Ramos (cell line): ENCODE data around the gene PRKG1.

Experiments
- in situ Hi-C: fragments of 300-500 bp; cut with MboI; formaldehyde crosslinking; loops from one replicate; pipeline ENCODE4 v1.14.3; 2022; ENCODE audit warnings: low sequenced_read_pairs; ENCODE audit not compliant: unreplicated experiment

Gene PRKG1

DNA sequence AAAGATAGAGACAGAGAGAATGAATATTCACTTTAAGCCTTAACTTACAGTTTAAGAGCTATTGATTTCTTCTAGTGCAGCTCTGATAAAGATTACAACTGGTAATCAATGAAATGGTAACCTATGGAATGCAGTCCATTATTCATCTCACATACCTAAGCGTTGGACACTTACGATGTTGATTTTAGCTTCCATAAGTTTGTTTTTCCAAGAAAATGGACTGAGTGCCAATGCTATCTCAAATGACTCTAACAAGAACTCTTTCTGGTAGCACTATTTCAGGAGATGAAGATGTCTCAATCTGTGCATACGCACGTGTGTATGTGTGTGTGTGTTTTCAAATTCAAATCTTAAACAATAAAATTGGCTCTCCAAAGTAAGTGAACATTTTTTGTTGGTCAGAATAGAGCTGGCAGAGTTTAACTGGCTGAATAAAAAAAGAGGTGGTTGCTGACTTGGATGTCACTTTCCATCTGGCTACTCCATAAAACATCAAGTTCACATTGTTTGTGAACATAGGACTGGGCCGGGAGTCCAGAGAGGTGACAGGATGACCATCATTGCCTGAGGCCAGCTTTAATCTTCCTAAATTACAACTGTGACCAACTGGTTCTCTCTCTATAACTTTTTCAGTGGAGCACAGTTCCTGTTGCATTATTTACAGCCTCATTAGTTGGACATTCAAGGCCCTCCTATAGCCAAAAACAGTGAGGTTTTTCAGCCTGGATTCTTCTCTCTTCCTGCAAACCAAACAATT is 732.0 kb downstream of the PRKG1 start:
- in situ Hi-C loops: no loop called here

DNA sequence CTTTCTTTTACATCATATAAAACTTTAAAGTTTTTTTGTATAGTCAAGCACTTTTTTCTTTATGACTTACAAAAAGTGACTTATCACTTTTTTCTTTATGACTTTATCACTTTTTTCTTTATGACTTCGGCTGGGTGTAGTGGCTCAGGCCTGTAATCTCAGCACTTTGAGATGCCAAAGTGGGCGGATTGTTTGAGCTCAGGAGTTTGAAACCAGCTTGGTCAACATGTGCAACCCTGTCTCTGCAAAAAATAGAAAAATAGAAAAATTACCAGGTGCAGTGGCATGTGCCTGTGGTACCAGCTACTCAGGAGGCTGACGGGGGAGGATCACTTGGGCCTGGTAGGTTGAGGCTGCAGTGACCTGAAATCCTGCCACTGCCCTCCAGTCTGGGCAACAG is 733.9 kb downstream of the PRKG1 start:
- in situ Hi-C loops: no loop called here

DNA sequence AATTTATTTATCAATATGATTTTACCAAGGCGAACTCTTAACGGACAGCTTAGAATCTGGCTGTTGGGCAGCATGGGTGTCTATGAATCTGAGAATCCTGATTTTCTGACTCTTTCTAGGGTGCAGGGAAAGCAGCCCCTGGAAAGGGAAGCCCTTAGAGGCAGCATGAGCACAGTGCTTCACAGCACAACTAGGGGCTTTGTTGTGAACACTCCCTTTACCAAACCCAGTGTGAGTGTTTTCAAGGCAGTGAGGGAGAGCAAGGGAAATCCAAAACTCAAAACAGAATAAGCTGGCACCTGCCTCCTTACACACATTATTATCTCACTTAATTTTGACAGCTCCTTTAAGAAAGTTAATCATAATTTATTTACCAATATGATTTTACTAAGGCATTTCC is 741.4 kb downstream of the PRKG1 start:
- in situ Hi-C loops: no loop called here

DNA sequence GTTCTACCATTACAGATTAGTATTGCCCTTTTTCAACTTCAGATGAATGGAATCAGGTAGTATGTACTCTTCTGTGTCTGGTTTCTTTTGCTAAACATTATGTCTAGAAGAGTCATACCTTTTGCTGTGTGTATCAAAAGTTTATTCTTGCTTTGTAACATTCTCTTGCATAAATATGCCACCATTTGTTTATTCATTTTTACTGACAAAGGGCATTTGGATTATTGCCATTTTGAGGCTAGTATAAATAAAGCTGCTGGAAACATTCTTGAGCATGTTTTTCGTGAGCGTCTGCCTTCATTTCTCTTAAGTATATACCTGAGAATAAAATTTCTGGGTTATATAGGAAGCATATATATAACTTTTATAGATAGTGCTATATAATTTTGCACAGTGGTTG is 746.8 kb downstream of the PRKG1 start:
- in situ Hi-C loops: no loop called here

DNA sequence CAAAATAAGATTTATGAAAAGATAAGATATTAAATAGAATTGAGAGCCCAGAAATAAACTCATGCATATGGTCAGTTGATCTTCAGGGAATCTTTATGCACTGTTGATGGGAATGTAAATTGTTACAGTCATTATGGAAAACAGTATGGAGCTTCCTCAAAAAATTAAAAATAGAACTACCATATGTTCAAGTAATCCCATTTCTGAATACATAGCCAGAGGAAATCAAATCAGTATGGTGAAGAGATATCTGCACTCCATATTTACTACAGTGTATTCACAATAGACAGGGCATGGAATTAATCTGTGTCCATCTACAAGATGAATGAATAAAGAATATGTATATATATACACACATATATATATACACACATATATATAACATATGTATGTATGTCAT is 747.5 kb downstream of the PRKG1 start:
- in situ Hi-C loops: no loop called here

DNA sequence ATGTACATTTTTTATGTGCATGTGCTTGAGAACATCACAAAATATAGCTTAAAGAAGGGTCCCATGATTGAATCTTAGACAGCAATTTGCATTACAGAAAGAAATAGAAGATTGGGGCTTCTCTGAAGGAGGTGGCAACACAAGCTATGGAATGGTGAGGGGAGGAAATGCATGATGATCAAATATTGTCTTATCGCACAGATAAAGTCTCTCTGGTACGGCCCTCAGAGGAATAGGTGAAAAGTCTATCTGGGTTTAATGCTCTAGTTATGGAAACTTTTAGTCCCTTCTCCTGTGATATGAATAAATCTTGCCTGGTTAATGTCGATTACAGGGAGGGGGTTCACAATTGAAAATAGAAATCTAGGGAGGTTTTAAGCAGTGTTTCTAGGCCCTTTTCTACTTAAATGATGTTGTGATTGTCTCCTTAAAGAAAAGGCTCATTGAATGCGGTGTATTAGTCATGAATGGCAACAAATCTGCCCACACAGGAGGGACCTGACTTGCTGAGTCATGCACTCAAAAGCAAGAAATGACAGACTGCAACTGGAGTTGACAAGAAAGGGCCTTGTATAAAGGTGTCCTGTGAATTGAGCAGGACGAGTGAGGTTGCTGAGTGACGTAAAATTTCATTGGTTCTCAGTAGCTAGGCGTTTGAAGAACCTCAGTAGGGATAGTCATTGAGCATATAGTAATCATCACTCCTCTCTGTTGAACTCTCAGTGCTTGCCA is 758.5 kb downstream of the PRKG1 start:
- in situ Hi-C loops: no loop called here

DNA sequence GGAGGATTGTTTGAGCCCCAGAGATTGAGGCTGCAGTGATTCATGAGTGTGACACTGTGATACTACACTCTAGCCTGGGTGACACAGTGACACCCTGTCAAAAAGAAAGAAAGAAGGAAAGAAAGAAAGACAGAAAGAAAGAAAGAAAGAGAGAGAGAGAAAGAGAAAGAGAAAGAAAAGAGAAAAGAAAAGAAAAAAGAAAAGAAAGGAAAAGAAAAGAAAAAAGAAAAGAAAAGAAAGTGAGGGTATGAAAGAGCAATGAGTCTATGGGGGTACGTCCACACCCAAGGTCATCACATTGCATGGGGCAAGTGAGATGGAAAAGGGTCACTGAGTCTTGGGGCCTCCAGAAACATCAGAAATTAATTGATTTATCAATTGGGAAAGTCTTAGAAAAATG is 760.3 kb downstream of the PRKG1 start:
- in situ Hi-C loops: no loop called here

DNA sequence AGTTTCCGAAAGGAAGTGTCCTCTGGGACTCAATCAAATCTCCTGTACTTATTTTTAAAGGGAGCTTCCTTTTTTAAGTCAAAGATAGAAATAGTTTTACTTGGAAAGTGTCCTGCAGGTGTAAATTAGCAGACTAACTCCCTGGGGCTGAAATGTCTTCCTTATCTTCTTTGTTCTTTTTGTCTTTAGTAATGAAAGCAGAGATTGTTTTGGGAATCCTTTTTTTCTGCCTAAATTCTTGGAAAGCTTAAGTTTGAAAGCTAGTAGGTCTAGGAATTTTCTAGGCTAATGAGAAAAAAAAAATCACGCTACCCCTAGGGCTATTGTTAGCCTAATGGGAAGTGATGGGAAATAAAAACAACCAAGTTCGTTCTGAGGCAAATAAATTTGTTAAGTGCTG is 764.2 kb downstream of the PRKG1 start:
- in situ Hi-C loops: no loop called here

DNA sequence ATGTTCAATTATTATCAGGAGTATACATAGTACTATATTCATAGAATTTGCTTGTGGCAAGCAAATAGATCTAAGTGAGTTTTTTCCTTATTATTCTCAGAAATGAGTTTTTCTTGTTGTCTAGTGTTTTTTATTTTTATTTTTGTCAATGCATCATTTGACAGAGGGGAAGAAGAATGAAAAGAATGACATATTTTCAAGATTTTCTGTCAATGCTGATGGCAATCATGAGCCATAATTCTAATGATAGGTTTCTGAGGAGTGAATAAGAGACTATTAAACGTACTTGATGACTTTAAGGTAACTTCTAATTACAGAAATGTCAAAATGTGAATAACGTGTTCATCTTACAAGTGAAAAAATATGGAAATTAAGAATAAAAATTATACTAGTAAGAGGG is 769.7 kb downstream of the PRKG1 start:
- in situ Hi-C loops: no loop called here

DNA sequence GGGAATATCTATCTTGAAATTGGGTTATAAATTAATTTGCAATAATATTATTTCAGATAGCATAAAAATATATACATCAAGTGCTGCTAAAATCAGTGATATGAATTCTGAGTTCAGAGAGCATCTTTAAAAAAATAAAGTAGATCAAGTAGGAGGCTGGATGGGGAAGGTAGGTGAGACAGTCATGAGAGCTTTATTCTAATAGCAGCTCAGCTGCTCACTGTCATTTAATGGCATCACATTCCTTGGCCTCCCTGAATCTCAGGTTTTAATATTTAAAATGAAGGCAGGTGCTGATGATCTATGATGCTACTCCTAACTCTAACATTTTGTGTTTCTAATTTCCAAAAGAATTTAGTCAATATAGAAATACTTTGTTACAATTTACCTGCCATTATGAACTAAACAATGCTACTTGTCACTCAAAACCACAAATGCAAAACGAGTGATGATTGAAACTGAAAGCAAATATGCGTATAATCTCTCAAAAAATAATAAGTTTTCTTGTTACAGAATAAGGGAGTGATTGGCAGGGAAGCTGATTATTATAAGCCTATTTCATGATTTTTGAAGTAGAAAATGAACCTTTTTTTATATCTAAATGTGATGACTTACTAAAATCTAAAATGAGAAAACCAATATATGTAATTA is 772.7 kb downstream of the PRKG1 start:
- in situ Hi-C loops: no loop called here

DNA sequence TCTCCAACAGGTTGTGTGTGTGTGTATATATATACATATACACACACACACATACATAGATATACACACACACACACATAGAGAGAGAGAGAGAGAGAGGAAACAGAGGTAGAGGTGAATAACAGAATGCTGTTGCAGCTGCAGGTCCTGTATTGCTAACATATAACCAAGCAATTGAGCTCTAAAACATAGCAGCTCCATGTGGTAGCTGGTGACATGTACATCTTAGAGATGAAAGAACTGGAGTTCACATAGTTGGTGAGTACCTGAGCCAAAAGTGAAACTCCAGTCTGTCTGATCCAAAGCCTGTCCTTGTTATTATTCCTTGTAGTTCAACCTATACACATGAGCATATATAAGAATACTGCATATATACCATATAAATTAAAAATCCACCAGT is 778.0 kb downstream of the PRKG1 start:
- in situ Hi-C loops: no loop called here

DNA sequence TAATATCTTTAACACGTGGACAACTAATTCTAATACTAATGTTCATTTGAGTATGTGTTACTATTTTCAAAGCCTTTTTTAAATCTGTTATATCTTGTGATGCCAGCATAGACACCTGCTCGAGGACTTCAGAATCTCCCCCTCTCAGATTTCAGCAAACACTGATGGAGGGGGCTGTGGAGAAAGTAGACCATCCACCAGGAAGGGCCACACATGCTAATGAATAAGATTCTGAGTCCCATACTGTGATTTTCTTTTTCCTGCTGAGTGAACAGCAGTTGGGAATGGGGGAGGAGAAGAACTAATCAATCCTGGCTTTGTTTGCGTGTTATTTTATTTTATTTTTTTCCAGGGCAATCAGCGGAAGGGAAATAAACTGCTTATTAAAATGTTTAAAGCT is 783.0 kb downstream of the PRKG1 start:
- in situ Hi-C loops: no loop called here

DNA sequence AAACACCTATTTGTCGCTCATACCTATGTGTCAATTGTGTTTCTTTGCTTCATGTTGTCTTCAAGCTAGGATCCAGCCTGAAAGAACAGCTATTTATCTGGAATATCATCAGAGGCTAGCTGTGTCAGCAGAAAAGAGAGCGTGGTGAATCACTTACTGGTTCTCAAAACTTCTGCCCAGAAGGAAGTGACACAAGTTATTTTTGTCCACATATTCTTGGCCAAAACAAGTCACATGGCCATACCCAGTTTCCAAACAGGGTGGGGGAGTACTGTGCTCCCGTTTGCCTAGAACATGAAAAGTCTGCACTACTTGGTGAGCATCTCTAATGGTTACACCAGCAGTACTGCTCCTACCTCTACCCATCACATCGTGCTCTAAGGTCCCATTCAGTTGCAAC is 786.0 kb downstream of the PRKG1 start:
- in situ Hi-C loops: no loop called here

DNA sequence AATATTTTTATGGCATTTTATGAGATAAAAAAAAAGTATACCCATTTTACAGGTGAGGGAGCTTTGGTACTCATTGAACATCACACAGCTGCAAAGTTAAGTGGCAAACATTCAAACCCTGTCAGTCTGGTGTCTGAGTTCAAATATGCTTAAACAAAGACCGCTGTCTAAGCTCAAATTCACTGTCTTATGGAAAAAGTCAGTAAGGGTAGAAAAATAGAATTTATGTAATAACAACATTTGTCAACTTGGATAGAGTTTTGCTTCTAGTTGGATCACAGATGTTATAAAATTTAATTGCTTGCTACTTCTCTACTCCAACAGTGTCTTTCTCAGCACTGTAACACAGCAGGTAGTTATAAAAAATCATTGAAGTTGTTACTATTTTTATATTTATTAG is 786.8 kb downstream of the PRKG1 start:
- in situ Hi-C loops: no loop called here

DNA sequence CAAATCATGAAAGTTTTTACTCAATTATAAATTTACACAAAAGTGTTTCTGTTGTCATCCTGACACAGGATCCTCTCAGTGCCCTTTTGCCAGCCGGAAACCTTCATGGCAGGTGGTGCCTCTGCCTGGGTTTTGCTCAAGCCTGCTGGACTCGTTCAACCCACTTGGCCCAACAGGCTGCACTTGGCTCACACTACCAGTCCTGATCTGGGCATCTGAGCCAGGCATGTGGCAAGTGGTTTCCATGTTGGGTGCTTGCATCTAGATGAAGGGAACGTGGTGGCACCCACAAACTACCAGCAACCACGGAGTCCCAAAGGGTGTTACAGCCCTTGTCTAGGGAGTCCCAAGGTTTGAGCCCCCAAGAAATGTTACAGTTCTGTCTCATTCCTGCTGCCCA is 787.4 kb downstream of the PRKG1 start:
- in situ Hi-C loops: no loop called here

DNA sequence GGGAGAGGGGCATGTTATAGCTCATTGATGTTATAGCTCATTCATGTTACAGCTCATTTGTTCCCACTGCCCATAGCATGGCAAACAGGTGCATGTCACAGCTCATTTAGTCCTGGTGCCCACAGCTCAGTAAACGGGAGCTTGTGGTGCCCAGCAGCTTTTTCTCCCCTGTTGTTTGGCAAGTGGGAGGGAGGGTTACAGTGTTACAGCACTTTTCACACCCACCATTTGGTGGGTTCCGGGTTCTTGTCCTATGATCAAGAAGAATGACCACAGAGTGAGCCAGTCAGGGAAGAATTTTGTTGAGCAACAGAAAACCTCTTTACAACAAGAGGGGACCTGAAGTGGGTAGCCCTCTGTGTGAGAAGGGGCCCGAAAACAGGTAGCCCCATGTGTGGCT is 787.9 kb downstream of the PRKG1 start:
- in situ Hi-C loops: no loop called here

DNA sequence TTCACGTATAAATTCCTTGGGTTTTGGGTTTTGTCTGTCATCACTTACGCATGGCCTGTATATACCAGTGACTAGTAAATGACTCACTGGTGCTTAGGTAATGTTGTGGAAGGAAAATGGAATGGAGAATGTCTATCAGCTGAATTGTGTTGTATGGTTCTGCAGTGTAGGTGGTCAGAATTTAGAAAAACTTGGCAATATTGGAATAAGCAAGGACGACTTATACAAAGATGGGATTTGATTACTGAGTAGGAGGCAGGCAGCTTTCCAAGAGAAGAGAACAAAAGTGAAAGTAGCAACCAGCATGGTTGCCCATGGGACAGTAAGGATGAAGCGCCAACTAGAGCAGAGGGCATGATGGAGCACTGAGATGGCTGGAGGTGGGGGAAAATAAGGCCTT is 793.7 kb downstream of the PRKG1 start:
- in situ Hi-C loops: no loop called here

DNA sequence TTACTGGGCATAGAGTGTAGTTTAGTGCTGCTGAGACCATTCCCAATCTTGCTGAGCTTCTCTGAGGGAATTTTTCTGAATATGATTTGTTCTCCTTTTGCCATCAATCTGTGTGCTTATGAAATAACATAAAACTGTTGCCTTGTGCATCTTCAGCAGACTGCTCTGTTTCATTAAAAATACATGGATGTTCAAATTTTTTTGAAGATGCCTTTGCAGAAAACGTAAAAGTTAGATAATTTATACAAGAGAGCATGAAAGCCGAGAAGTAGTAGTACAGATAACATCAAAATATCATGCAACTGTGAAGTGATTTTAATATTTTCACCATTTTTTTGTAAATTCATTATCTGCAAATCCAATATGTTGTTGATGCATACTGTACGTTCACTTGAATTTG is 799.8 kb downstream of the PRKG1 start:
- in situ Hi-C loops: no loop called here

DNA sequence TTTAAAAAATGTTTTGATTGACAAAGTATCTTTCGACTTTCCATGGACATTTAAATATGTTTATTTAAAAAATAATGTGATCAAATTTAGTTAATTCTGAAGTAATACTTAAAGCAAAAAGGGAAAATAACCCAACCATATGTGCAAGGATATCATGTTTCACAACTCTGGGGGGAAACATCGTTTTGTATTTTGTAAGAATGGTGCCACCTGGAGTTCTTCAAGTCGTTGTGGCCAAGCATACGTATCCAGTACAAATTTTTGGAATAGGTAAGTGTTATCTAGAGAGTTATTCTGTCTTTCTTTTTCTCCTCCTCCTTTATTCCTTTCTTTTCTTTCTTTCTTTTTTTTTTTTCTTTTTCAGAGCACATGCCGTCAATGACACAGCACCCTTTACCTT is 801.3 kb downstream of the PRKG1 start:
- in situ Hi-C loops: no loop called here

DNA sequence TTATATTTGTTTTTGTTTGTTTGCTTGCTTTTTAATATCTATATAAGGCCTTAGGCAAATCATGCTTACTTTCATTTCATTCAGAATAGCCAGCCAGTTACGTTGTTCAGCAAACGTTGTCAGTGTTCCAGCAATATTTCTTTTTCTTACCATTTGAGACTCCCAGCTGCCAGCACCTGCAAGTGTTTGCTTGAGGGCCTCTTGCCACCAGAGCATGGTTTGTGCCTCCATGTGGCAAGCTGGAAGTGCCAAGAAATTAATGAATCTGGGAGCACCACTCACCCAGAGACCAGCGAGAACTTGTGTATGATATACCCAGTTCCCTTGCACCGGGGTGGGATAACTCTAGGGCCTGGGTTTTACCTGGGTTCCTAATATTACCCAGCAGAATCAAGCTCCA is 802.2 kb downstream of the PRKG1 start:
- in situ Hi-C loops: no loop called here

DNA sequence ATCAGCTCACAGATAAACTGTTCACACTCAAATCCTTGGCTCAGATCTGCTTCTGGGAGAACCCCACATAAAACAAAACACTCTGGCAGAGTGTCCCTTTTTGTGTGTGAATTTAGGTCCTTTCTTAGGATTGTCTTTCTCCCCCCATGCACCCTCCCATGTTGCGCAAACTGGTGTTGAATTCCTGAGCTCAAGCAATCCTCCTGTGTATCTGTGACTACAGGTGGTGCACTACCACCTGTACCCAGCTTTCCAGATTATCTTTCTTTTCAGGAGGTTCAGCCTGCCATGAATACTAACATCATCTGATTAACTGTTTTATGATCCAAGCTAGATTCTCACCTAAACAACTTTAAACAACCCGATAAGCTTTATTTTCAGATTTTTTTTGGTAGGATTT is 802.7 kb downstream of the PRKG1 start:
- in situ Hi-C loops: no loop called here

DNA sequence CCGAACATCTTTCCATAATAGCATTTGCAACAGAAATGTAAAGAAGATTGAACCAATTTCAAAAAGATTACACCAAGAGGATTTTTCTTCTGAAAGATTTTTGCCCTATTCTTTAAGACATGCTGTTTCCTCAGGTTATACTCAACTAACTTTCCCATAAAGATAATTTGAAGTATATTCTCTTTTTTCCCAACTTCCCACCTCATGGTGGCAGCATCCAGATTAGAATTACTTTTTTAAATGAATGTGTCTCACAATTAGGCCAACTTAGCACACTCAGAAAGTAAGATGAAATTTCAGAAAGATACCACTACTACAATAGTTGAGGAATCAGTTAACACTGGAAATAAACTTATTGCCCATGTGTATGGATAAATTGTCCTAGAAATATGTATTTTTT is 803.3 kb downstream of the PRKG1 start:
- in situ Hi-C loops: no loop called here
